Esophagus muscularis mucosa (tissue), 3 donors: ENCODE results near the gene TMED4.

Experiments used
- EP300 ChIP-seq: sonication (generic); formaldehyde crosslinking; IDR thresholded peaks from one replicate; pipeline ENCODE4 v1.6.1; 2017; ENCODE audit warnings: antibody characterized with exemption
- TF ChIP-seq, protein P1 (sequence below), 3 experiments: fragments of 200-600 bp in 2 of 3; fragments of 450-650 bp in 1 of 3; sonication (generic) in 2 of 3; IDR thresholded peaks; one replicate each; pipeline ENCODE4 v1.5.1; 2017 to 2019; ENCODE audit warnings: antibody characterized with exemption in 3 of 3, mild to moderate bottlenecking in 2 of 3, moderate library complexity in 1 of 3

DNA sequence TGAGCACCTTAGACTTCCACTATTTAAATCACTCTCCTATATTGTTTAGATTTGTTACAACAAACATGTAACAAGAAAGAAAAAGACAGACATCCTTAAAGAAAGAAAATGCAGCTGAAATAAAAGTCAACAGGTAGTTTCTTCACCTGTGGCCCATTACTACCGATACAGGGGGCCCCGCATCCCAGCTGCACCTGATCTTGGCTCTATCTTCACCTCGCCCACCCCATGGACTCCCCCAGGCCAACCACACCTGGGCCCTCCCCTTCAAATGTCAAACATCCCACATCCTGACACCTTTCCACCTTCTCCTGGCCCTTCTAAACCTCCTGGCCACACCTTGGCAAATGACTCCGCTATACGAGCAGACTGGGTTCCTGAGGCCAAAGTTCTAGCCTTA, 15.4 kb downstream of the TMED4 start:
- TF ChIP-seq EP300, result no peak
- TF ChIP-seq, protein P1, sequence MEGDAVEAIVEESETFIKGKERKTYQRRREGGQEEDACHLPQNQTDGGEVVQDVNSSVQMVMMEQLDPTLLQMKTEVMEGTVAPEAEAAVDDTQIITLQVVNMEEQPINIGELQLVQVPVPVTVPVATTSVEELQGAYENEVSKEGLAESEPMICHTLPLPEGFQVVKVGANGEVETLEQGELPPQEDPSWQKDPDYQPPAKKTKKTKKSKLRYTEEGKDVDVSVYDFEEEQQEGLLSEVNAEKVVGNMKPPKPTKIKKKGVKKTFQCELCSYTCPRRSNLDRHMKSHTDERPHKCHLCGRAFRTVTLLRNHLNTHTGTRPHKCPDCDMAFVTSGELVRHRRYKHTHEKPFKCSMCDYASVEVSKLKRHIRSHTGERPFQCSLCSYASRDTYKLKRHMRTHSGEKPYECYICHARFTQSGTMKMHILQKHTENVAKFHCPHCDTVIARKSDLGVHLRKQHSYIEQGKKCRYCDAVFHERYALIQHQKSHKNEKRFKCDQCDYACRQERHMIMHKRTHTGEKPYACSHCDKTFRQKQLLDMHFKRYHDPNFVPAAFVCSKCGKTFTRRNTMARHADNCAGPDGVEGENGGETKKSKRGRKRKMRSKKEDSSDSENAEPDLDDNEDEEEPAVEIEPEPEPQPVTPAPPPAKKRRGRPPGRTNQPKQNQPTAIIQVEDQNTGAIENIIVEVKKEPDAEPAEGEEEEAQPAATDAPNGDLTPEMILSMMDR (IDR thresholded peaks at IDR 0.05), result no peak
